ENCODE measurements around the gene YTHDF1.

YTHDF1 gene

GRCh38 chr20:63247671-63248228, 31.8 kb upstream of the YTHDF1 start:
- DNase-seq: no peak

GRCh38 chr20:63246490-63247288, 30.8 kb upstream of the YTHDF1 start:
- DNase-seq: no peak

- DNase-seq: no peak
Measured at GRCh38 chr20:63244468-63244867, 28.5 kb upstream of the YTHDF1 start.

GRCh38 chr20:63243604-63244247, 27.8 kb upstream of the YTHDF1 start:
- no peak for DNase-seq

- no peak for DNase-seq
Measured at GRCh38 chr20:63242736-63243135, 26.8 kb upstream of the YTHDF1 start.

GRCh38 chr20:63241272-63241671, 25.3 kb upstream of the YTHDF1 start:
- DNase-seq: no peak

GRCh38 chr20:63240004-63240403, 24.1 kb upstream of the YTHDF1 start:
- no peak for DNase-seq

GRCh38 chr20:63239431-63239830, 23.5 kb upstream of the YTHDF1 start:
- no peak for DNase-seq

GRCh38 chr20:63238514-63239125, 22.7 kb upstream of the YTHDF1 start:
- no peak for DNase-seq

GRCh38 chr20:63238031-63238430, 22.1 kb upstream of the YTHDF1 start:
- no peak for DNase-seq

- DNase-seq: no peak
Measured at GRCh38 chr20:63236116-63236837, 20.3 kb upstream of the YTHDF1 start.

- no peak for DNase-seq
Measured at GRCh38 chr20:63235399-63235983, 19.6 kb upstream of the YTHDF1 start, which contains the start of gene BIRC7. TSS of gene BIRC7 (plus strand) at chr20:63235905. CDS start at chr20:63236097, 192 bp downstream.

- DNase-seq: no peak
Measured at GRCh38 chr20:63234693-63235398, 18.9 kb upstream of the YTHDF1 start.

GRCh38 chr20:63233924-63234323, 18.0 kb upstream of the YTHDF1 start:
- no peak for DNase-seq

GRCh38 chr20:63233061-63233344, 17.1 kb upstream of the YTHDF1 start:
- DNase-seq: no peak

GRCh38 chr20:63232235-63233060, 16.5 kb upstream of the YTHDF1 start:
- DNase-seq: no peak

- no peak for DNase-seq
Measured at GRCh38 chr20:63230800-63231268, 14.9 kb upstream of the YTHDF1 start.

- DNase-seq: no peak
Measured at GRCh38 chr20:63228806-63229205, 12.9 kb upstream of the YTHDF1 start.

- no peak for DNase-seq
Measured at GRCh38 chr20:63227260-63227659, 11.3 kb upstream of the YTHDF1 start.

- DNase-seq: no peak
Measured at GRCh38 chr20:63226042-63226943, 10.4 kb upstream of the YTHDF1 start.

All from CD4-positive, alpha-beta T cell treated with Interleukin-17A for 1 hour (primary cell).